Stimulated activated naive B cell treated with anti-CD40 and anti-IgM and Interleukin-4, amounts not matched to agents 10 μg/mL and 1 μg/mL and 100 μg/mL, for 72 hours (primary cell): ENCODE results near the gene TMEM231.
"Not testable (repeated sequence)": the region's sequence is repeated elsewhere in the genome, so short reads cannot be mapped to it uniquely, and the experiment has no call there.

Source experiments
- ATAC-seq, 2 donors: fragments of 150-1000 bp; cut with Tn5 transposase; replicated peaks; 2 replicates each; pipeline ENCODE4 v1.10.0; 2021; ENCODE audit warnings: moderate library complexity in 1 of 2
- DNase-seq: peaks from one replicate; pipeline ENCODE4 v3.0.0; 2021
- H3K27ac Mint-ChIP-seq: one replicate; pipeline ENCODE4 v1.8.0; 2022; ENCODE audit warnings: mild to moderate bottlenecking, mixed read lengths
- H3K27me3 Mint-ChIP-seq, 2 donors: one replicate each; pipeline ENCODE4 v1.8.0; 2022; ENCODE audit warnings: mixed read lengths in 2 of 2
- H3K36me3 Mint-ChIP-seq, 2 donors: one replicate each; pipeline ENCODE4 v1.8.0; 2022; ENCODE audit warnings: mixed read lengths in 2 of 2, mild to moderate bottlenecking in 1 of 2
- H3K4me1 Mint-ChIP-seq, 2 donors: one replicate each; pipeline ENCODE4 v1.8.0; 2022; ENCODE audit warnings: mixed read lengths in 2 of 2, mild to moderate bottlenecking in 1 of 2
- H3K4me3 Mint-ChIP-seq, 2 donors: one replicate each; pipeline ENCODE4 v1.8.0; 2022; ENCODE audit warnings: mild to moderate bottlenecking in 2 of 2, mixed read lengths in 2 of 2, moderate library complexity in 1 of 2
- H3K9me3 Mint-ChIP-seq, 2 donors: one replicate each; pipeline ENCODE4 v1.8.0; 2022; ENCODE audit warnings: mixed read lengths in 2 of 2, mild to moderate bottlenecking in 1 of 2

Gene TMEM231

DNA sequence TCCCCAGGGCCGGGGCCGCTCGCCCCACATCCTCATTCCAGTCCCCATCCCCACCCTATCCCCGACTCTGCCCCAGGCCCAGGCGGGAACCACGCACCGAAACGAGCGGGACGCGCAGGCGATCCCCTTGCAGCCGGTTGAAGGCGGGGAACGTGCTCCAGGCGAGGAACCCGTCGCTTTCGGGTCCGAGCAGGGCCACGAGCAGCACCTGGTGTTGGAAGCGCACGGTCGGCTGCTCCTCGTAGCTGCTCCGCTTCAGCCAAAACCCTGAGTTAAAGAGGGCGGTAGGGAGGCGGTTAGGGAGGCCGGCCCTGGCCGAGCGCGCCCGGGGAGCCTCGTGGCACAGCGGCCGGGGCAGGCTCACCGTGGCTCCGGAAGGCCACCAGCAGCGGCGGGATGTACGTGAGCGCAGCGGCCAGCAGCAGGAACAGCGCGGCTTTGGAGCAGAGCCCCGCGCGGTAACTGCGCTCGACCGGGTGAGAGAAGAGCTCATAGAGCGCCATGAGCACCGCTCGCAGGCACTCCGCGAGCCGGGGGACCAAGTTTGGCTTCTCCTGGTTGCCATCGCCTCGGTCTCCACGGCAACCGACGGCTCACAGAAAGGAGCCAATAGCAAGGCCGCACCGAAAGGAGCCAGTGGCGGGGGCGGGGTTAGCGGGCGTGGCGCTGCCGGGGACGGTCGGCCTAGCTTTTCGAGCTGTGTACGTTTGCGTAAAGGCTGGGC, at the start of gene TMEM231:
Gene TMEM231 (minus strand): TSS at position 546 of the 724 bp plus-strand sequence. CDS start 43 bp downstream, at position 503.
- Mint-ChIP-seq H3K4me3 (peak within 1 kb of the TSS; percentile 93 to 100), H3K27me3 (peaks cover 14 to 15% of the 10 kb centered on the region in 2 donors), H3K4me1 (peaks cover 6 to 11% of the 10 kb centered on the region in 2 donors), H3K9me3 (no peaks in the 10 kb centered on the region), H3K36me3 (peaks cover 0 to 11% of the 10 kb centered on the region in 2 donors), H3K27ac (peak within 1 kb of the TSS; percentile 97)
- peak; percentile 94 to 96 for ATAC-seq
- DNase-seq, result peak; percentile 92

DNA sequence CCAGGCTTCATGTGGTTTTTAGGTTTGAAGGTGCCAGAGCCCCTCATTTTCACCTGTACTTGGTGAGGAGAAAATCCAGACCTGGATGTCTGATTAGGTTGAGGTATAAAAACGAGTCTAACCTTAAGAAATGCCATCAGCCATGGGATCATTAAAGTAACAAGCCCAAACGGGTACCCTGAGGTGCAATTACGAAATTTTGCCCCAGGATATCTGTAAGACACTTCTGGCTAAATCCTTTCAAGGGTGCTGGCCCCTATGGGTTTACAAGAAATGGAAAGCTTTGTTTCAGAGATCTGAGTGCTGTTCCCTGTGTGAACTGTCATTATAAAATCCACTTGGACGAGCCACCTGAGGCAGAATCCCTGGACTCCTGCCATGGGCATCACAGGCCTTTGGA, 47.2 kb upstream of the TMEM231 start:
- ATAC-seq (no peak), DNase-seq (no peak)
- Mint-ChIP-seq H3K27me3 (no peaks in the 10 kb centered on the region), H3K9me3 (peaks cover 7 to 8% of the 10 kb centered on the region in 2 donors), H3K4me3 (no peak overlapping the region), H3K36me3 (peaks cover 56 to 78% of the 10 kb centered on the region in 2 donors), H3K4me1 (no peaks in the 10 kb centered on the region), H3K27ac (no peak overlapping the region)

DNA sequence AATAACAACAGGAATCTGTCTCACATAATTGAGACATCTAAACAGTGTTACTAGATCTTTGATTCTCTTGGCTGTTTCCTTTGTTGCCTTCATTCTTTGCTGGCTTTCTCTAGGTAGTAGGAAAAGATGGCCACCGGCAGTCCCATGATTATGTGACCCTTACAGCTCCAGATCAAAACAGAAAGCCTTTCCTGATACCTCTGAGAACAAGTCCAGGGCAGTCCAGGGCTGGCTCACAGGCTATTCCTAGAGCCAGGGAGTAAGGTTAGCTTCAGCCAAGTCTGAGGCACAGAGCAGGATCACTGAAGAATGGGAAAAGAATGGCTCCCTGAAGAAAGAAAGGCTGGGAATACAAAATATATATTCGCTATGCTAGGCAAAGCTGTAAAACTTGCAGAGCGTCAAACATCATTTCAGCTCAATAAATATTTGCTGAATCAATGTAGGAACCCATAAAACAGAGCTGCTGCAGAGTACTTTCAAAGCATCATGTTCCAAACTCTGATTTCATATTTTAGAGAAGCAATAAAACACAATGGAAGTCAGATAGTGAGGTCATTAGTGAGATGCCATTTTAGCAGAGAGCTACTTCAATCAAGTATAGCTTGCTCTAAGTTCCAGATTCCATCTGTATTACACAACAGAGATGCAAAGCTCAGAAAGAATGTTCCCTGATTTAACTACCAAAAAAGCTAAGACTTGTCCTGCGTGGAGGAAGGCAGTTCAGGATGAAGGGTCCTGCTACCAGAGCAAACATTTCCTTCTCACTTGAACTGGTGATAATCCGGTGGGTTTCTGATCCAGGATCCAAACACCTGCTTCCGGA, 43.6 kb upstream of the TMEM231 start:
- DNase-seq (no peak), ATAC-seq (no peak)
- Mint-ChIP-seq H3K27ac (peak overlapping the region; percentile 47), H3K36me3 (peaks cover 55 to 71% of the 10 kb centered on the region in 2 donors), H3K9me3 (peaks cover 9 to 13% of the 10 kb centered on the region in 2 donors), H3K27me3 (no peaks in the 10 kb centered on the region), H3K4me3 (no peak overlapping the region), H3K4me1 (no peaks in the 10 kb centered on the region)

- H3K4me3 Mint-ChIP-seq, result no peak overlapping the region
- DNase-seq (no peak), ATAC-seq (no peak)
- H3K36me3 Mint-ChIP-seq, result peaks cover 20 to 40% of the 10 kb centered on the region in 2 donors
- H3K4me1 Mint-ChIP-seq, result peaks cover 0 to 3% of the 10 kb centered on the region in 2 donors
- peak overlapping the region; percentile 47 for H3K27ac Mint-ChIP-seq
- H3K9me3 Mint-ChIP-seq, result peaks cover 2 to 5% of the 10 kb centered on the region in 2 donors
- H3K27me3 Mint-ChIP-seq, result no peaks in the 10 kb centered on the region
Observed at GRCh38 chr16:75593825-75594820, 38.1 kb upstream of the TMEM231 start.

GRCh38 chr16:75593308-75593707, 37.3 kb upstream of the TMEM231 start:
- Mint-ChIP-seq H3K4me3 (no peak overlapping the region), H3K36me3 (peaks cover 25 to 46% of the 10 kb centered on the region in 2 donors), H3K4me1 (peaks cover 0 to 3% of the 10 kb centered on the region in 2 donors), H3K9me3 (peaks cover 2 to 5% of the 10 kb centered on the region in 2 donors), H3K27me3 (no peaks in the 10 kb centered on the region), H3K27ac (no peak overlapping the region)
- ATAC-seq (no peak), DNase-seq (no peak)

DNA sequence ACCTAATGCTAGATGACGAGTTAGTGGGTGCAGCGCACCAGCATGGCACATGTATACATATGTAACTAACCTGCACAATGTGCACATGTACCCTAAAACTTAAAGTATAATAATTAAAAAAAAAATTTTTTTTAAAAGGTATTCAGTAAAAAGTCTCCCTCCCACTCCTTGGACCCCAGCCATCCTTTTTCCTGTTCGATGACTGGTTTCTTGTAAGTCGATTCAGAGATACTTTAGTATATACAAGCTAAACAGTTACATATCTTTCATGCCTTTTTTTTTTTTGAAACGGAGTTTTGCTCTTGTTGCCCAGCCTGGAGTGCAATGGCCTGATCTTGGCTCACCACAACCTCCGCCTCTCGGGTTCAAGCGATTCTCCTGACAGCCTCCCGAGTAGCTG, 35.9 kb upstream of the TMEM231 start:
- not testable (repeated sequence) for H3K9me3 Mint-ChIP-seq, H3K27ac Mint-ChIP-seq, DNase-seq, H3K4me3 Mint-ChIP-seq, ATAC-seq, H3K4me1 Mint-ChIP-seq, H3K27me3 Mint-ChIP-seq
- H3K36me3 Mint-ChIP-seq, result peaks cover 14 to 33% of the 10 kb centered on the region in 2 donors

DNA sequence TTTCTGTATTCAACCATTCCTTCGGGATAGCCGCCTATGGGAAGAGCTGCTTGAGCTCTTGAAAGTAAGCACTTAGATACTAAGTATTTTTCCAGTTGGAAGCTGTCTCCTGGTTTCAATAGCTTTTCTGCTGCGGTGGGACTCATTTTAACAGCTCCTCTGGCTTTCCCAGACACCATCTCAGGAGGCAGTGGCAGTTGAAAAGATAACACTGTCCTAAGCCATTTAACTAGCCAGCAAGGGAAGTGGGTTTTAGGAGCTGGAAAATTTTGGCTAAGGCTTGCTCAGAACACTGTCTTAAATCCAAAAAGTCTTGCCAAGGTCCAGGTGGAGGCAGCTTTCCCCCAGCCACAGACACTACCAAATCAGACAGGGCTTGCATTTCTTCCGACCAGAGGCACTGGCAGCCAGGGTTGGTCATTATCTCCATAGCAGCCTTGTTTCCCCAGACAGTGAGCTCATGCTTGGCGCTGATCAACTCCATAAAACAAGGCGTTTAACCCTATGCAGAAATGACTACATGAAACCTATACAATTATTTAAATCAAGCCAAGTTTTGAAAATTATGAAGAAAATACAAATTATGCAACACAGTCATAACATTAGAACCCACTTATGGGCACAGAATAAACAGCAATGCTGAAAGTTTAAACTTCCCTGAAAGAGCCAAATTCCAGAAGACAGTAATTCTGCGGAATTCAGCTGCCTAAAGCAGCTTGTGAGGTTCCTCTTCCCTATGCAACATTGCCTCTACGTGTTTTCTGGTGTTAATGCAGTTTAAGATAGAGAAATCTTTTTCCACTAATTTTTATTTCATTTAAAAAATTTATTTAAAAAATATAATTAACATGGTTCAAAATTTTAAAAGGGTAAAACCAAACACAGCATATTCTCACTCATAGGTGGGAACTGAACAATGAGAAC, 35.1 kb upstream of the TMEM231 start:
- Mint-ChIP-seq H3K27me3 (no peaks in the 10 kb centered on the region), H3K4me3 (no peak overlapping the region), H3K4me1 (peaks cover 0 to 3% of the 10 kb centered on the region in 2 donors), H3K9me3 (no peaks in the 10 kb centered on the region), H3K36me3 (peaks cover 12 to 30% of the 10 kb centered on the region in 2 donors), H3K27ac (no peak overlapping the region)
- ATAC-seq (no peak), DNase-seq (no peak)

- no peak for DNase-seq
- Mint-ChIP-seq H3K4me3 (no peak overlapping the region), H3K27me3 (no peaks in the 10 kb centered on the region), H3K27ac (no peak overlapping the region), H3K4me1 (peaks cover 12 to 13% of the 10 kb centered on the region in 2 donors), H3K9me3 (no peaks in the 10 kb centered on the region), H3K36me3 (peaks cover 22 to 39% of the 10 kb centered on the region in 2 donors)
- ATAC-seq, result no peak
Observed at GRCh38 chr16:75589306-75589705, 33.3 kb upstream of the TMEM231 start.

- Mint-ChIP-seq H3K9me3 (no peaks in the 10 kb centered on the region), H3K27ac (no peak overlapping the region), H3K36me3 (peaks cover 22 to 33% of the 10 kb centered on the region in 2 donors), H3K27me3 (no peaks in the 10 kb centered on the region), H3K4me3 (no peak overlapping the region), H3K4me1 (peaks cover 15 to 18% of the 10 kb centered on the region in 2 donors)
- ATAC-seq, result no peak
- no peak for DNase-seq
Observed at GRCh38 chr16:75588716-75589115, 32.7 kb upstream of the TMEM231 start.

- peaks cover 22 to 31% of the 10 kb centered on the region in 2 donors for H3K36me3 Mint-ChIP-seq
- H3K4me1 Mint-ChIP-seq, result peaks cover 21 to 38% of the 10 kb centered on the region in 2 donors
- H3K27ac Mint-ChIP-seq, result peak overlapping the region; percentile 5
- no peak for DNase-seq
- H3K4me3 Mint-ChIP-seq, result peak overlapping the region in 1 of 2 donors; percentile 1
- H3K9me3 Mint-ChIP-seq, result no peaks in the 10 kb centered on the region
- no peaks in the 10 kb centered on the region for H3K27me3 Mint-ChIP-seq
- peak; percentile 87 to 90 for ATAC-seq
Observed at GRCh38 chr16:75584108-75584507, 28.1 kb upstream of the TMEM231 start.

GRCh38 chr16:75579281-75579834, 23.3 kb upstream of the TMEM231 start:
- no peaks in the 10 kb centered on the region for H3K9me3 Mint-ChIP-seq
- ATAC-seq (peak; percentile 15 to 45), DNase-seq (no peak)
- no peak overlapping the region for H3K4me3 Mint-ChIP-seq
- H3K4me1 Mint-ChIP-seq, result peaks cover 16 to 48% of the 10 kb centered on the region in 2 donors
- no peak overlapping the region for H3K27ac Mint-ChIP-seq
- peaks cover 26 to 29% of the 10 kb centered on the region in 2 donors for H3K36me3 Mint-ChIP-seq
- H3K27me3 Mint-ChIP-seq, result no peaks in the 10 kb centered on the region

- DNase-seq (no peak), ATAC-seq (no peak)
- H3K9me3 Mint-ChIP-seq, result no peaks in the 10 kb centered on the region
- H3K27ac Mint-ChIP-seq, result no peak overlapping the region
- H3K4me1 Mint-ChIP-seq, result peaks cover 17 to 47% of the 10 kb centered on the region in 2 donors
- H3K4me3 Mint-ChIP-seq, result no peak overlapping the region
- H3K27me3 Mint-ChIP-seq, result no peaks in the 10 kb centered on the region
- peaks cover 30 to 32% of the 10 kb centered on the region in 2 donors for H3K36me3 Mint-ChIP-seq
Observed at GRCh38 chr16:75578725-75579124, 22.7 kb upstream of the TMEM231 start.

DNA sequence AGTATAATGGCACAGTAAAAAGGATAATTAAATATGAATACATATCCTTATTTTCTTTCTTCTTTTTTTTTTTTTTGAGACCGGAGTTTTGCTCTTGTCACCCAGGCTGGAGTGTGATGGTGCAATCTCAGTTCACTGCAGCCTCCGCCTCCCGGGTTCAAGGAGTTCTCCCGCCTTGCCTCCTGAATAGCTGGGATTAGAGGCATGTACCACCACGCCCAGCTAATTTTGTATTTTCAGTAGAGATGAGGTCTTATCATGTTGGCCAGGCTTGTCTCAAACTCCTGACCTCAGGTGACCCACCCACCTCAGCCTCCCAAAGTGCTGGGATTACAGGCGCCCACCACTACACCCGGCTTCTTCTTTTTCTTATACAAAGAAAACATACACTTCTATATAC, 22.2 kb upstream of the TMEM231 start:
- ATAC-seq, result no peak
- Mint-ChIP-seq H3K4me3 (no peak overlapping the region), H3K4me1 (peaks cover 20 to 52% of the 10 kb centered on the region in 2 donors), H3K9me3 (no peaks in the 10 kb centered on the region), H3K27me3 (no peaks in the 10 kb centered on the region), H3K27ac (no peak overlapping the region), H3K36me3 (peaks cover 35 to 36% of the 10 kb centered on the region in 2 donors)
- DNase-seq, result no peak
